A673 (cell line): Measurements from ENCODE around the gene LMAN2.

Source experiments
- CTCF ChIP-seq: fragments of 300-800, 200-600 bp; sonication (generic); conservative IDR thresholded peaks from 2 replicates; pipeline ENCODE4 v1.5.1; 2017; ENCODE audit warnings: low read depth, mild to moderate bottlenecking, antibody characterized with exemption, low read length, moderate library complexity, mixed read lengths
- EZH2 ChIP-seq: fragments of 200-600 bp; sonication (generic); IDR thresholded peaks from 2 replicates; pipeline ENCODE4 v1.6.1; 2017; ENCODE audit warnings: borderline replicate concordance, low read depth, mild to moderate bottlenecking, mixed read lengths, antibody characterized with exemption, low read length; ENCODE audit not compliant: poor library complexity, severe bottlenecking

GRCh38 chr5:177312649-177313181 is 38.8 kb downstream of the LMAN2 start:
- TF ChIP-seq CTCF: 0 out of 2 replicates have a peak, but pooled peaks have one; percentile 12
- TF ChIP-seq EZH2: no peak
